CD4-positive, alpha-beta T cell (primary cell): ENCODE measurements around the gene DUSP22. TPM values are rescaled to one million over a fixed set of nuclear protein-coding genes. Genes with fewer than 3 reads are reported as not detected.

Experiments used
- ATAC-seq: fragments of 200-7000 bp; cut with Tn5 transposase; one replicate; pipeline ENCODE4 v1.10.0; 2022; ENCODE audit warnings: mild to moderate bottlenecking; ENCODE audit not compliant: poor library complexity
- CTCF ChIA-PET: fragments of 350-600 bp; sonication (Branson Sonifier 250); formaldehyde crosslinking; loops from one replicate; lab custom pipeline; 2021; ENCODE audit warnings: antibody characterized with exemption, inconsistent platforms; lab: Charles Lee
- POLR2A ChIA-PET: fragments of 350-600 bp; sonication (Branson Sonifier 250); formaldehyde crosslinking; loops from one replicate; lab custom pipeline; 2021; ENCODE audit warnings: antibody characterized with exemption, inconsistent platforms; lab: Charles Lee
- DNase-seq, 14 experiments: peaks; one replicate each; pipeline ENCODE4 v3.0.0-alpha.2; 2013 to 2020; ENCODE audit warnings: mixed read lengths in 2 of 14
- H3K27ac ChIP-seq, 2 donors: one replicate each; pipeline versions ENCODE4 v1.5.1 to v1.7.0; 2013; ENCODE audit warnings: low read length in 2 of 2, low read depth in 1 of 2, mild to moderate bottlenecking in 1 of 2
- H3K27me3 ChIP-seq, 2 experiments: 1 replicate in 1 of 2; 2 replicates in 1 of 2; pipeline versions ENCODE4 v1.6.1 to v1.7.0; 2013; ENCODE audit warnings: low read length in 2 of 2, control low read depth in 1 of 2, mild to moderate bottlenecking in 1 of 2, moderate library complexity in 1 of 2; ENCODE audit not compliant: insufficient read depth in 2 of 2, control insufficient read depth in 1 of 2
- H3K36me3 ChIP-seq: one replicate; pipeline ENCODE4 v1.6.1; 2013; ENCODE audit warnings: low read length, control low read depth; ENCODE audit not compliant: insufficient read depth
- H3K4me1 ChIP-seq: one replicate; pipeline ENCODE4 v1.6.1; 2013; ENCODE audit warnings: low read length, control low read depth; ENCODE audit not compliant: insufficient read depth
- H3K4me3 ChIP-seq: one replicate; pipeline ENCODE4 v1.5.1; 2013; ENCODE audit warnings: mild to moderate bottlenecking, low read length, moderate library complexity
- H3K9me3 ChIP-seq, 2 experiments: 1 replicate in 1 of 2; 2 replicates in 1 of 2; pipeline versions ENCODE4 v1.6.1 to v1.7.0; 2013; ENCODE audit warnings: low read length in 2 of 2, mild to moderate bottlenecking in 2 of 2, control low read depth in 1 of 2, moderate library complexity in 1 of 2; ENCODE audit not compliant: control insufficient read depth in 1 of 2, insufficient read depth in 1 of 2
- H3K27ac Mint-ChIP-seq: one replicate; pipeline ENCODE4 v1.8.0; 2020; ENCODE audit warnings: mixed read lengths
- H3K27me3 Mint-ChIP-seq: one replicate; pipeline ENCODE4 v1.8.0; 2021; ENCODE audit warnings: mixed read lengths
- H3K36me3 Mint-ChIP-seq: one replicate; pipeline ENCODE4 v1.8.0; 2021; ENCODE audit warnings: low read depth, mixed read lengths
- H3K4me1 Mint-ChIP-seq: one replicate; pipeline ENCODE4 v1.8.0; 2021; ENCODE audit warnings: low read depth, mixed read lengths
- H3K4me3 Mint-ChIP-seq: one replicate; pipeline ENCODE4 v1.8.0; 2020; ENCODE audit warnings: mild to moderate bottlenecking, mixed read lengths
- H3K9me3 Mint-ChIP-seq: one replicate; pipeline ENCODE4 v1.8.0; 2020; ENCODE audit warnings: mixed read lengths
- CTCF ChIP-seq: fragments of 200-600 bp; IDR thresholded peaks from one replicate; pipeline ENCODE4 v1.8.0; 2022; ENCODE audit warnings: antibody characterized with exemption, mild to moderate bottlenecking
- intact Hi-C, 2 experiments: fragments of 100-400 bp; cut with DNase I in 1 of 2; cut with micrococcal nuclease in 1 of 2; formaldehyde crosslinking; loops; one replicate each; pipeline versions ENCODE4 v1.15.1 to v1.9.0; 2023 to 2025; cut with DNase I, micrococcal nuclease
- total RNA-seq, 174 experiments: library from RNA in 2 of 174; stranded (reverse) in 2 of 174; gene quantifications; one replicate each; pipeline ENCODE4 v1.2.3 and lab custom pipeline; 2021 to 2026

DUSP22 gene
- total RNA-seq, 2 experiments from 2014 or later = 25.4 to 26.3 TPM

DNA sequence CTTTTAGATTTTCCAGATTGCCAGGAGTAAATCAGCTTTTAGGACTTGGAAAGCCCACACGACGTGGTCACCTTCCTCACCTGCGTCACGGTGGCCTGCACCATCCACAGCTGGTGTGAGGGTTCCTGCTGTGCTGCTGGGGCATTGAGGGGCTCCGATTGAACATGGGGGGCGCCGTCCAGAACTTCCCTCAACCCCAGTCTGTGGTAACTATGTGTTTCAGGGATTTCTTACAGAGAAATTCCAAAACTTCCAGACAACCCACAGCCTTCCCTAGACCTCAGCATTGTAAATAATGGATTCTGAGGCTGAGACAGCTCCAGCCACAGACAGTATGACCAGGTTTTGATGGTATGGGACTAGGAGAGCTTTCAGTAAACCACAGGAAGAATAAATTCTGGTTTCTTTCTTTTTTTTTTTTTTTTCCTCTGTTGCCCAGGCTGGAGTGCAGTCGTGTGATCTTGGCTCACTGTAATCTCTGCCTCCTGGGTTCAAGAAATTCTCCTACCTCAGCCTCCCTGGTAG is 52.6 kb downstream of the DUSP22 start:
- H3K36me3 ChIP-seq = peaks cover 12% of the 10 kb centered on the region
- Mint-ChIP-seq H3K4me1 (peaks cover 9% of the 10 kb centered on the region), H3K4me3 (no peak overlapping the region), H3K27ac (no peak overlapping the region), H3K36me3 (peaks cover 42% of the 10 kb centered on the region), H3K9me3 (no peaks in the 10 kb centered on the region), H3K27me3 (no peaks in the 10 kb centered on the region)
- DNase-seq (no peak), ATAC-seq (no peak)
- ChIA-PET CTCF (interaction anchor here (1.7 kb wide), 1 partner anchor 16 kb away, joined by 5 read pairs; no protein-coding TSS in a partner anchor), POLR2A (no interaction called here)
- H3K27me3 ChIP-seq = no peaks in the 10 kb centered on the region
- peaks cover 4% of the 10 kb centered on the region for H3K4me1 ChIP-seq
- H3K4me3 ChIP-seq = no peak overlapping the region
- TF ChIP-seq CTCF = no peak
- H3K9me3 ChIP-seq = peaks cover 0 to 53% of the 10 kb centered on the region in 2 experiments
- intact Hi-C loops = no loop called here
- H3K27ac ChIP-seq = no peak overlapping the region

DNA sequence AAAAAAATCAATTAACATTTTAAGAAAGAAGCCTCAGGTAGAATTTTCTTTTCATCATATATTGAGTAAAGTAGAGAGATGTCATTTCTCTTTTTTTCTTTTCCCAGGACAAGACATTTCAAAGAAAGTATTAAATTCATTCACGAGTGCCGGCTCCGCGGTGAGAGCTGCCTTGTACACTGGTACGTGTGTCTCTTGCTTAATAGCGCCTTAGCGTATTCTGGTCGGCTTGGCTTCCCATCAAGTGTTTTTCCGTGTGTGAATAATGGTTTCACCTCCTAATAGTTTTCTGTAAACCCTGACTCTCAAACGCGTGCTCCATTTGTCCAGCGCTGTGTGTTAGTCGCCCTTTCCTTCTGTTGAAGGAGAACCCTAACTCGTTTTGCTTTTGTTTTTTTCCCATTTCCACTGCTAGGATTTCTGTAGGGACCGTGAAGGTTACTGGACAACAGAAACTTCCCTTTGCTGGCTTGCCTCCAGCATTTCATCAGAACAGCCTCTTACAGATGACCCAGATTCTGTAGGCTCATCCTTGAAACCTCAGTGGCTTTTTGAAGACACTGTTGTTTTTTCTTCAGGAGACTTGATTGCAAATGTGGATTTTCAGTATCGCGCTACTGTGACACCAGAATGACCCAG is 53.6 kb downstream of the DUSP22 start:
- Histone ChIP-seq H3K9me3 (peaks cover 0 to 52% of the 10 kb centered on the region in 2 experiments), H3K4me3 (no peak overlapping the region), H3K36me3 (peaks cover 12% of the 10 kb centered on the region), H3K4me1 (no peaks in the 10 kb centered on the region), H3K27ac (no peak overlapping the region), H3K27me3 (no peaks in the 10 kb centered on the region)
- H3K4me1 Mint-ChIP-seq = peaks cover under 1% of the 10 kb centered on the region
- peaks cover 52% of the 10 kb centered on the region for H3K36me3 Mint-ChIP-seq
- DNase-seq (no peak), ATAC-seq (no peak)
- no peak overlapping the region for H3K27ac Mint-ChIP-seq
- intact Hi-C loops = no loop called here
- H3K27me3 Mint-ChIP-seq = no peaks in the 10 kb centered on the region
- H3K9me3 Mint-ChIP-seq = no peaks in the 10 kb centered on the region
- ChIA-PET CTCF (no interaction called here), POLR2A (no interaction called here)
- H3K4me3 Mint-ChIP-seq = no peak overlapping the region
- no peak for TF ChIP-seq CTCF

GRCh38 chr6:346386-347030 is 54.2 kb downstream of the DUSP22 start:
- Mint-ChIP-seq H3K4me1 (no peaks in the 10 kb centered on the region), H3K27me3 (no peaks in the 10 kb centered on the region), H3K4me3 (no peak overlapping the region), H3K27ac (no peak overlapping the region), H3K9me3 (no peaks in the 10 kb centered on the region), H3K36me3 (peaks cover 58% of the 10 kb centered on the region)
- H3K27ac ChIP-seq = no peak overlapping the region
- H3K4me1 ChIP-seq = no peaks in the 10 kb centered on the region
- H3K4me3 ChIP-seq = no peak overlapping the region
- ATAC-seq = no peak
- no peak for TF ChIP-seq CTCF
- no peak for DNase-seq
- peaks cover 12% of the 10 kb centered on the region for H3K36me3 ChIP-seq
- ChIA-PET CTCF (no interaction called here), POLR2A (no interaction called here)
- intact Hi-C loops = no loop called here
- no peaks in the 10 kb centered on the region for H3K27me3 ChIP-seq
- H3K9me3 ChIP-seq = peaks cover 0 to 52% of the 10 kb centered on the region in 2 experiments
